ENCODE results near the gene AOX1.
"Not testable (repeated sequence)": the region's sequence is repeated elsewhere in the genome, so short reads cannot be mapped to it uniquely, and the experiment has no call there.

Gene AOX1

GRCh38 chr2:200625282-200625681 lies 39.5 kb downstream of the AOX1 start:
- DNase-seq (ENCODE audit: extremely low read depth in 1 of 2, low read depth in 1 of 2) = no peak

- DNase-seq (ENCODE audit: extremely low read depth in 1 of 2, low read depth in 1 of 2) = no peak
These were observed 40.1 kb downstream of the AOX1 start for GRCh38 chr2:200625958-200626363.

- no peak for DNase-seq (ENCODE audit: extremely low read depth in 1 of 2, low read depth in 1 of 2)
These were observed 41.4 kb downstream of the AOX1 start for GRCh38 chr2:200627110-200627770.

- not testable (repeated sequence) for DNase-seq (ENCODE audit: extremely low read depth in 1 of 2, low read depth in 1 of 2)
These were observed 42.6 kb downstream of the AOX1 start for GRCh38 chr2:200628461-200628860.

- DNase-seq (ENCODE audit: extremely low read depth in 1 of 2, low read depth in 1 of 2) = no peak
These were observed 45.5 kb downstream of the AOX1 start for GRCh38 chr2:200631287-200631686.

- no peak for DNase-seq (ENCODE audit: extremely low read depth in 1 of 2, low read depth in 1 of 2)
These were observed 48.6 kb downstream of the AOX1 start for GRCh38 chr2:200634231-200634964.

- DNase-seq (ENCODE audit: extremely low read depth in 1 of 2, low read depth in 1 of 2) = no peak
These were observed 49.4 kb downstream of the AOX1 start for GRCh38 chr2:200635251-200635650.

- DNase-seq (ENCODE audit: extremely low read depth in 1 of 2, low read depth in 1 of 2) = no peak
These were observed 52.1 kb downstream of the AOX1 start for GRCh38 chr2:200637901-200638300.

- DNase-seq (ENCODE audit: extremely low read depth in 1 of 2, low read depth in 1 of 2) = no peak
These were observed 54.4 kb downstream of the AOX1 start for GRCh38 chr2:200640176-200640575.

GRCh38 chr2:200640901-200641300 lies 55.1 kb downstream of the AOX1 start:
- no peak for DNase-seq (ENCODE audit: extremely low read depth in 1 of 2, low read depth in 1 of 2)

GRCh38 chr2:200648518-200649281 lies 62.9 kb downstream of the AOX1 start:
- DNase-seq (ENCODE audit: extremely low read depth in 1 of 2, low read depth in 1 of 2) = not testable (repeated sequence)

- no peak for DNase-seq (ENCODE audit: extremely low read depth in 1 of 2, low read depth in 1 of 2)
These were observed 63.9 kb downstream of the AOX1 start for GRCh38 chr2:200649724-200650123.

- DNase-seq (ENCODE audit: extremely low read depth in 1 of 2, low read depth in 1 of 2) = no peak
These were observed 64.4 kb downstream of the AOX1 start for GRCh38 chr2:200650195-200650594.

GRCh38 chr2:200652158-200652557 lies 66.3 kb downstream of the AOX1 start:
- no peak for DNase-seq (ENCODE audit: extremely low read depth in 1 of 2, low read depth in 1 of 2)

- DNase-seq (ENCODE audit: extremely low read depth in 1 of 2, low read depth in 1 of 2) = no peak
These were observed 67.2 kb downstream of the AOX1 start for GRCh38 chr2:200653021-200653420.

GRCh38 chr2:200654823-200655222 lies 69.0 kb downstream of the AOX1 start:
- no peak for DNase-seq (ENCODE audit: extremely low read depth in 1 of 2, low read depth in 1 of 2)

- no peak for DNase-seq (ENCODE audit: extremely low read depth in 1 of 2, low read depth in 1 of 2)
These were observed 70.2 kb downstream of the AOX1 start for GRCh38 chr2:200655918-200656580.

- no peak for DNase-seq (ENCODE audit: extremely low read depth in 1 of 2, low read depth in 1 of 2)
These were observed 72.6 kb downstream of the AOX1 start for GRCh38 chr2:200658278-200658864.

GRCh38 chr2:200659410-200659809 lies 73.6 kb downstream of the AOX1 start:
- DNase-seq (ENCODE audit: extremely low read depth in 1 of 2, low read depth in 1 of 2) = no peak

GRCh38 chr2:200661477-200661876 lies 75.7 kb downstream of the AOX1 start:
- DNase-seq (ENCODE audit: extremely low read depth in 1 of 2, low read depth in 1 of 2) = no peak

GRCh38 chr2:200662727-200663126 lies 76.9 kb downstream of the AOX1 start:
- DNase-seq (ENCODE audit: extremely low read depth in 1 of 2, low read depth in 1 of 2) = no peak

Data from stimulated activated CD8-positive, alpha-beta memory T cell treated with anti-CD3 and anti-CD28 coated beads, Interleukin-7, amount 100 ng/mL, for 48 hours (primary cell).